Liver (tissue), 9 donors: ENCODE data around the gene MAPK11. TPM values are rescaled to one million over a fixed set of nuclear protein-coding genes. Genes with fewer than 3 reads are reported as not detected.

Source experiments
- DNase-seq: peaks from one replicate; pipeline ENCODE4 v3.0.0-alpha.2; 2017; ENCODE audit warnings: low spot score
- H3K27ac ChIP-seq, 2 donors: one replicate each; pipeline ENCODE4 v1.7.0; 2013; ENCODE audit warnings: inconsistent platforms in 2 of 2, low read length in 2 of 2, control low read depth in 1 of 2, low read depth in 1 of 2, mild to moderate bottlenecking in 1 of 2
- H3K27me3 ChIP-seq, 4 donors: one replicate each; pipeline versions ENCODE4 v1.6.1 to v1.7.0; 2013; ENCODE audit warnings: low read length in 3 of 4, inconsistent platforms in 1 of 4, mild to moderate bottlenecking in 1 of 4, moderate library complexity in 1 of 4; ENCODE audit not compliant: control insufficient read depth in 4 of 4, insufficient read depth in 4 of 4
- H3K36me3 ChIP-seq, 4 donors: one replicate each; pipeline versions ENCODE4 v1.6.1 to v1.7.0; 2013; ENCODE audit warnings: low read length in 3 of 4, mild to moderate bottlenecking in 3 of 4, low read depth in 1 of 4, moderate library complexity in 1 of 4; ENCODE audit not compliant: control insufficient read depth in 4 of 4, insufficient read depth in 3 of 4
- H3K4me1 ChIP-seq, 4 donors: one replicate each; pipeline versions ENCODE4 v1.6.1 to v1.7.0; 2013; ENCODE audit warnings: low read length in 3 of 4, mild to moderate bottlenecking in 3 of 4, moderate library complexity in 1 of 4; ENCODE audit not compliant: control insufficient read depth in 4 of 4, insufficient read depth in 4 of 4
- H3K4me3 ChIP-seq, 3 donors: one replicate each; pipeline versions ENCODE4 v1.6.1 to v1.7.0; 2013; ENCODE audit warnings: low read length in 3 of 3, control low read depth in 1 of 3, low read depth in 1 of 3, mild to moderate bottlenecking in 1 of 3
- H3K9ac ChIP-seq, 2 donors: one replicate each; pipeline ENCODE4 v1.7.0; 2013; ENCODE audit warnings: low read length in 2 of 2, mild to moderate bottlenecking in 2 of 2, moderate library complexity in 2 of 2, control low read depth in 1 of 2, low read depth in 1 of 2
- H3K9me3 ChIP-seq, 4 donors: one replicate each; pipeline versions ENCODE4 v1.6.1 to v1.7.0; 2013; ENCODE audit warnings: low read length in 3 of 4; ENCODE audit not compliant: control insufficient read depth in 4 of 4
- CTCF ChIP-seq: fragments of 150-350 bp; IDR thresholded peaks from 2 replicates; pipeline ENCODE4 v1.5.1; 2017; ENCODE audit warnings: improper control_type of control experiment, low read depth, low read length; ENCODE audit not compliant: missing input control
- EGR1 ChIP-seq, 2 donors: IDR thresholded peaks; 2 replicates each; pipeline ENCODE4 v1.6.1; 2016 to 2018; ENCODE audit warnings: antibody characterized with exemption in 2 of 2, low read depth in 2 of 2
- FOXA1 ChIP-seq: IDR thresholded peaks from 2 replicates; pipeline ENCODE4 v1.6.1; 2016; ENCODE audit warnings: antibody characterized with exemption
- FOXA2 ChIP-seq: IDR thresholded peaks from 2 replicates; pipeline ENCODE4 v1.6.1; 2016; ENCODE audit warnings: antibody characterized with exemption
- GABPA ChIP-seq, 2 donors: IDR thresholded peaks in 1 of 2; conservative IDR thresholded peaks in 1 of 2; 2 replicates each; pipeline ENCODE4 v1.6.1; 2016; ENCODE audit warnings: antibody characterized with exemption in 2 of 2, mild to moderate bottlenecking in 1 of 2, moderate library complexity in 1 of 2
- HNF4A ChIP-seq, 2 donors: conservative IDR thresholded peaks; 2 replicates each; pipeline ENCODE4 v1.6.1; 2016; ENCODE audit warnings: antibody characterized with exemption in 2 of 2, mild to moderate bottlenecking in 2 of 2
- HNF4G ChIP-seq: IDR thresholded peaks from 2 replicates; pipeline ENCODE4 v1.6.1; 2016; ENCODE audit warnings: antibody characterized with exemption
- JUND ChIP-seq, 2 donors: IDR thresholded peaks; 2 replicates each; pipeline ENCODE4 v1.6.1; 2016; ENCODE audit warnings: antibody characterized with exemption in 2 of 2
- MAX ChIP-seq: IDR thresholded peaks from 2 replicates; pipeline ENCODE4 v1.6.1; 2016; ENCODE audit warnings: antibody characterized with exemption
- NR2F2 ChIP-seq: IDR thresholded peaks from 2 replicates; pipeline ENCODE4 v1.6.1; 2016; ENCODE audit warnings: antibody characterized with exemption
- RAD21 ChIP-seq, 2 donors: IDR thresholded peaks; 2 replicates each; pipeline ENCODE4 v1.6.1; 2016; ENCODE audit warnings: antibody characterized with exemption in 2 of 2, mild to moderate bottlenecking in 2 of 2
- REST ChIP-seq: IDR thresholded peaks from 2 replicates; pipeline ENCODE4 v1.6.1; 2016; ENCODE audit warnings: antibody characterized with exemption, mild to moderate bottlenecking
- RXRA ChIP-seq, 2 donors: IDR thresholded peaks; 2 replicates each; pipeline ENCODE4 v1.6.1; 2017 to 2018; ENCODE audit warnings: antibody characterized with exemption in 2 of 2, mild to moderate bottlenecking in 1 of 2
- SP1 ChIP-seq: IDR thresholded peaks from 2 replicates; pipeline ENCODE4 v1.6.1; 2018; ENCODE audit warnings: antibody characterized with exemption, mild to moderate bottlenecking
- TAF1 ChIP-seq: conservative IDR thresholded peaks from 2 replicates; pipeline ENCODE4 v1.6.1; 2016; ENCODE audit warnings: antibody characterized with exemption, mild to moderate bottlenecking
- YY1 ChIP-seq: IDR thresholded peaks from 2 replicates; pipeline ENCODE4 v1.6.1; 2016; ENCODE audit warnings: antibody characterized with exemption, mild to moderate bottlenecking
- ZBTB33 ChIP-seq: IDR thresholded peaks from 2 replicates; pipeline ENCODE4 v1.6.1; 2016; ENCODE audit warnings: antibody characterized with exemption
- WGBS: extraction: QIAGEN DNeasy Blood & Tissue Kit; methylation state at CpG from one replicate; pipeline ENCODE4 v1.1.7; 2013; 5-methylcytosine and 5-hydroxymethylcytosine counted together
- polyA plus RNA-seq, 2 donors: library from polyadenylated mRNA; stranded (reverse) in 1 of 2; unstranded in 1 of 2; fragments of 200-250 nt in 1 of 2; fragments of >200 nt in 1 of 2; fragmentation: Nextera tagmentation in 1 of 2; extraction: Ambion mirVana in 1 of 2; gene quantifications; one replicate each; pipeline versions ENCODE4 v1.2.1 to v1.2.3, GENCODE V29; 2013 to 2015
- total RNA-seq, 2 donors: library from RNA; depleted of rRNA; stranded (reverse); fragments of >200 nt; gene quantifications; one replicate each; pipeline ENCODE4 v1.2.3, GENCODE V29; 2014
- TF ChIP-seq, protein P1 (sequence below): IDR thresholded peaks from 2 replicates; pipeline ENCODE4 v1.6.1; 2016; ENCODE audit warnings: antibody characterized with exemption
- donor health status: healthy.
- donor health status: healthy.
- donor health status: healthy.
- donor health status: healthy.
- donor health status: healthy.

Gene MAPK11
- total and polyA plus RNA-seq, 4 donors, result 0.65 to 2.0 (median 1.0) TPM

DNA sequence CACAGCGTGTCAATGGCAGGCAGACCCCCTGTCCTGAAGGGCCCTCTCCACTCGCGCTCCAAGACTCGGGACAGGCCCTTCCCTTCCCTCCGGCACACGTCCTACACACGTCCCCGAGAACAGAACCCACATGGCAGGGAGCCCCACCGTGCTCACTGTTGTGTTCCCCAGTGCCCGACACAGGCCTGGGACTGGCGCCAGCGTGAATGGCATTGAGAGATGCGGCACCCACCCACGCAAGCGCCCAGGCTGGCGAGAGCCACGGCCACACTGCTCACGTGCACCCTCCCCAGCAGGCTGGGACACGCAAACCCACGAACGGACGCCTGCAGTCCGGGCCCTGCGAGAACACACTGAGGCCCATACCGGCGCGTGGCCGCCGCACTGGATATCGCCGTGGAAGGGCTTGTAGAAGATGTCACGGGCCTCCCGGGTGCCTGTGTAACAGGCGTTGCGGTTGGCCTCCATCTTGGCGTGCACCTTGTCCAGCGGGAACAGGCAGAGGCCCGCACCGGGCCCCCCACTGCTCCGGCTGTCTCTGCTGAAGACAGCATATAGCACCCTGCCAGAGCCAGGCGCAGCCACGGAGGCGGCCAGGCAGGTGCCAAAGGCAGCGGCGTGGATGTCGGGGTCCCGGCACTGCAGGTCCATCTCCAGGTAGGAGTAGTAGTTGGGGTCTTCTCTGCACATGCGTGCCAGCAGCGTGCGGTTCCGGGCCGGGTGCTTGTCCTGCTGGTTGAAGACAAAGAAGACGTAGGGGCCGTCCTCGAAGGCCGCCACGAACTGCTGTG, 19.2 kb upstream of the MAPK11 start:
- TF ChIP-seq TAF1 (no peak), HNF4A (conservative IDR thresholded peaks at IDR 0.05) (no peak), JUND (IDR thresholded peaks at IDR 0.05) (no peak), REST (no peak), EGR1 (IDR thresholded peaks at IDR 0.05; ENCODE audit: low read depth in 2 of 2) (no peak), NR2F2 (no peak), FOXA2 (no peak), FOXA1 (no peak), YY1 (no peak), GABPA (IDR thresholded peaks at IDR 0.05 in 1 of 2, conservative IDR thresholded peaks at IDR 0.05 in 1 of 2) (no peak), RAD21 (IDR thresholded peaks at IDR 0.05) (no peak), MAX (no peak), SP1 (no peak), RXRA (IDR thresholded peaks at IDR 0.05) (no peak)
- H3K4me1 ChIP-seq, result peaks cover 16 to 29% (median 21%) of the 10 kb centered on the region in 4 donors
- H3K9ac ChIP-seq, result no peak overlapping the region
- peaks cover 14 to 48% (median 22%) of the 10 kb centered on the region in 4 donors for H3K36me3 ChIP-seq
- no peak overlapping the region for H3K27ac ChIP-seq
- no peaks in the 10 kb centered on the region for H3K27me3 ChIP-seq
- H3K9me3 ChIP-seq, result no peaks in the 10 kb centered on the region
- H3K4me3 ChIP-seq, result no peak overlapping the region
- 96% methylated on average over 57 of the region's 57 CpGs for WGBS
- no peak for DNase-seq

DNA sequence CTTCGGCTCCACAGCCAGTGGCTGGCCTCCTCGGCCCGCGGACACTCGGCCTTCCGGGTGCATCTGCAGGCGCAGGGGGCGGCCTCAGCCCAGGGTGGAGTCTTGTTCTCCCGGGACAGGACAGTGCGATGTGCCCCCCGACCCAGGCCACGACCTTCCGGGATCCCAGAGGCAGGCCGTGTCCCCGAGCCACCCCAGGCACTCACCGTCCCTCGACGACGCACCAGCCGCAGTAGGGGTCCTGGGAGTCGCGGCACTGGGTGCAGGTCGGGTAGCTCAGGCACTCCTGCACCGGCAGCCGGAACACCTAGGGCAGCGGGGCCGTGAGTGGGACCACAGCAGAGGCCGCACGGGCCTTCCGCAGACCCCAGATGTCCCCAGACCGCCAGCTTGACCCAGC, 17.6 kb upstream of the MAPK11 start:
- TF ChIP-seq ZBTB33, result no peak
- TF ChIP-seq FOXA2, result no peak
- no peak for TF ChIP-seq SP1
- no peak for TF ChIP-seq RAD21 (IDR thresholded peaks at IDR 0.05)
- no peak for TF ChIP-seq FOXA1
- TF ChIP-seq RXRA (IDR thresholded peaks at IDR 0.05), result no peak
- TF ChIP-seq, protein P1, sequence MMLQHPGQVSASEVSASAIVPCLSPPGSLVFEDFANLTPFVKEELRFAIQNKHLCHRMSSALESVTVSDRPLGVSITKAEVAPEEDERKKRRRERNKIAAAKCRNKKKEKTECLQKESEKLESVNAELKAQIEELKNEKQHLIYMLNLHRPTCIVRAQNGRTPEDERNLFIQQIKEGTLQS, result no peak
- TF ChIP-seq CTCF, result no peak
- TF ChIP-seq HNF4G, result no peak
- no peak for TF ChIP-seq REST
- TF ChIP-seq EGR1 (IDR thresholded peaks at IDR 0.05; ENCODE audit: low read depth in 2 of 2), result no peak
- no peak for TF ChIP-seq JUND (IDR thresholded peaks at IDR 0.05)
- TF ChIP-seq TAF1, result no peak
- no peaks in the 10 kb centered on the region for H3K27me3 ChIP-seq
- no peak overlapping the region for H3K4me3 ChIP-seq
- H3K9me3 ChIP-seq, result no peaks in the 10 kb centered on the region
- no peak for DNase-seq
- peaks cover 14 to 60% (median 27%) of the 10 kb centered on the region in 4 donors for H3K36me3 ChIP-seq
- 96% methylated on average over 31 of the region's 31 CpGs for WGBS
- no peak overlapping the region for H3K27ac ChIP-seq
- H3K4me1 ChIP-seq, result peaks cover 5 to 14% (median 6%) of the 10 kb centered on the region in 4 donors
- H3K9ac ChIP-seq, result no peak overlapping the region
